Measurements from ENCODE around the gene INVS.
"Not testable (repeated sequence)": the region's sequence is repeated elsewhere in the genome, so short reads cannot be mapped to it uniquely, and the experiment has no call there.

The INVS gene

GRCh38 chr9:100202806-100203205, 103.8 kb downstream of the INVS start:
- no peak for DNase-seq

DNA sequence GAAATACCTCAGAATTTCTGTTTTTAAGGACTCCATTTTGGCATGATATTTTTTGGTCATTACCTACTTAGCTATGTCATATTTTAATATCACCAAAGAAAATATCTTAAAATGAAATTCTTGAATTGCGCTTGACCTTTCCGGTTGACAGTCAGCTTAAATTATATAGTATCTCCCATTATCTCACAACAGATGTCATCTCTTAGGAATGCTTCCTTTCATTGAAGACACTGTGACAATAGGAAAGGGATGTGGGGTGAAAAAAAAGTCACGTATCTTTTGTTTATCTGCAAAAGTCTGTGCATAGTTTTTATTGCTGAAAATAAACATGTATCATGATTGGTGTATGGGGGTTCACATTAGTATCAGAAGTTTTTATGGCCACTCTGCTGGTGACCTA, 105.8 kb downstream of the INVS start:
- DNase-seq, result no peak

DNA sequence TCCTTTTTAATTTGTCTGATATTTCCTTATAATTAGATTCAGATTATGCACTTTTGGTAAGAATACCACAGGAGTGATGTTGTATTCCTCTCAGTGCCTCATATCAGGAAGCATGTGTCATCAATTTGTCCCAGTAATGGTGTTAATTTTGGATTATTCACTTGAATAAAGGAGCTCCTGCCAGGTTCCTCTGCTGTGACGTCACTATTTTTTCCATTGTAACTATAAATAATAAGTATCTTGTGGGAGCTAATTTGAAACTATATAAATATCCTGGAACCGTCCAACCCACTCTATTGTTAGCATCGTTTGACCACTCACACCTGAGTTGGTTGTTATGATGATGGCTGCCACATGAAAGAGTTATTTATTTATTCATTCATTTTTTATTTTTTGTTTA, 107.9 kb downstream of the INVS start:
- DNase-seq, result no peak

- DNase-seq, result no peak
Measured at GRCh38 chr9:100208673-100209072, 109.6 kb downstream of the INVS start.

DNA sequence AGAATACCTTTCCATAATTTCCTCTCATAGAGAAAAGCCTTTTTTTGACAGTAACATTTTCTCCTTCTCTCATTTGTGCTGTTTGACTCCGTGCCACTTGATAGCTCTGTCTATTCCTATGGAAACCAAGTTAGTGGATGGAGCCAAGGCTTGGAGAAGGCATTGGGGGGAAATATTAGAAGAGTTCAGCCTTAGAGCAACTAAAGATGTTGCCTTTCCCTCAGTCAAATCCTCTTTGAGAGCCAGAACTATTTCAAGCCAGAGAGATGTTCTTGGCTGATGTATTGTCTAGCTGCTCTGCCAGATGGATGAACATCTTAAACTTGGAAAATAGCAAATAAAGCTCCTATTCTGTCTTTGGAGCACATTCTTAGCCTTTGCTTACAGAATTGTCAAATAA, 112.4 kb downstream of the INVS start:
- no peak for DNase-seq

DNA sequence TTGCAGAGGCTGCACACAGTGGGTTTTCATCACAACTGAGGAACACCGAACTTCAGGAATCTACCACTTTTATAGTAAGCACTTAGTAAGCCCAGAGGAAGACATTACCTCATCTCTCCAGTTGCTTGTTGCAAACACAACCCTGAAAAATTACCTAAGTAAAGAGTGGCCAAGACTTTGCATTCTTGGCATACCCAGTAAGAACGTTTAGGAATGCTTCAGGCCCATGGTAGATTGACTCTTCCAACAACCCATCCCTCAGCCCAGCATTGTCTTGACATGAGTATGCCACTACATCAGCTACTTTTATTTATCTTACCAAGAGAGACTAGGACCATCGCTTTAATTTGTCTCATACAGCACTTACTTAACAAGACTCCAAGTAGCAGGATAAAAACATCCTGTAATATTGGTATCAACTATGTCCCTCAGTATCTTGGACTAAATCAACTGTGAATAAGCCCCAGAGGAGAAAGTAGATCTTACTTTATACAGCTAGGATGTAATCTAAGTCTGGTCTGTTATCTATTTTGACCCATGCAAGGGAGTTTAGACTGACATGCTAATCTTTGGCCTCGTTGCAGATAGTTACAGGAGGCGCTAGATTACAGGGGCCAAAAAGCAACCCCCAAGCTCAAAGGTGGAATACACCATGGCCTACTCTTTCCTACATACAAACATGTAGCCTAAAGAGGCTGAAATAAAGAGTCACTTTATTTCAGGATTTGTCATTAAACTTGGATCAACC, 114.9 kb downstream of the INVS start:
- no peak for DNase-seq

DNA sequence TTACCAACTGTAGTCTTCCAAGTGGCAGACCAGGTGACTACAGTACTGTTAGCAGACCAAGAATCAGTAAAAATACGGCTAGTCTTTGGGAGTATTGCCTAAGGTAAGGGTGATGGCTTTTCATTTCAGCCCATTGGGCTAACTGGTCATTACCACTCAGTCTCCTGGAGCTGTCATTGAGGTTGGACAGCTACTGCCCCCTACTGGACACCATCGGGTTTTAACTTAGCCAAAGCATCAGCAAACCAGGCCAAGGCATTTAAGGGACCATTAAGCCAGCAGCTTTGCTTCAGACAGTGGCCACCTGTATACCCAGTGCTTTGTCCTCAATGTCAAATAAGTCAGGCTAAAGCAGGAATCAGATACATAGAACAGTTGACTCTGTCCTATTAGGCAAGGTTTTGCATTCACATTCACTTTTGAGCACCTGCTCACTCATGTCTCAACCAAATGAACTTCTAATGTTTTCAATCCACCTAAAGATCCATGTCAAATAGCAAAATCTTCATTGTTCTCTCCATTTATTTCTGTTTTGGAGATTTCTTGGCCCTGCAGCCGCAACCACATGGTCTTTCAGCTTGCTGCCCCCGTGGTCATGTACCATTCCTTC, 117.2 kb downstream of the INVS start:
- no peak for DNase-seq

GRCh38 chr9:100217536-100217935, 118.5 kb downstream of the INVS start:
- no peak for DNase-seq

DNA sequence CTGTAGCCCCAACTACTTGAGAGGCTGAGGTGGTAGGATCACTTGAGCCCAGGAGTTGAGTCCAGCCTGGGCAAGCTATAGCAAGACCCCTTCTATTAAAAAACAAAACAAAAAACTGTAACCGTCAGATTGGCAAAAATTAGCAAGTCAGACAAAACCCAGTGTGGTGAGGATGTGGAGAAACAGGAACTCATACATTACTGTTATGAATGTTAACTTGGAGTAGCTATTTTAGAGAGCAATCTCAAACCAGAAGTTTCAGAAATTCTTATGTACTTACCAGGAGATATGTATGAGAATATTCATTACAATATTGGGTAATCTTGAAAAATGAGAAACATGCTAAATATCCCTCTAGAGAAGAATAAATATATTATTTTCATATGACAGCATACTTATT, 120.3 kb downstream of the INVS start:
- no peak for DNase-seq

DNA sequence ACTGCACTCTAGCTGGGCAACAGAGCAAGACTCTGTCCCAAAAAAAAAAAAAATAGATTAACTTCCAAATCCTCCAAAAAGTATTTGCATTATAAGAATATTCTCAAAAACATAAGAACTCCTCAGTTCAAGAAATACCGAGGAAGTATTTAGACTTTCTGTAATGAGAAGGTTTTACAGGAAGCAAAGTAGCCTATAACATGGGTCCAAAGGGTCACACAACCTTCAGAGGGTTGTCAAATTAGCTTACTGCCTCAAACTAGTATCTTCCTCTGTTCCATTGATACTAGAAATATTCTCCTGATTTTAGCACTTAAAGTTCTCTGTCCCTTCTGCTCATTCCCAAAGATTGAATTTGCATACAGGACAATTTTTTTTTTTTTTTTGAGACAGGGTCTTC, 121.9 kb downstream of the INVS start:
- no peak for DNase-seq

DNA sequence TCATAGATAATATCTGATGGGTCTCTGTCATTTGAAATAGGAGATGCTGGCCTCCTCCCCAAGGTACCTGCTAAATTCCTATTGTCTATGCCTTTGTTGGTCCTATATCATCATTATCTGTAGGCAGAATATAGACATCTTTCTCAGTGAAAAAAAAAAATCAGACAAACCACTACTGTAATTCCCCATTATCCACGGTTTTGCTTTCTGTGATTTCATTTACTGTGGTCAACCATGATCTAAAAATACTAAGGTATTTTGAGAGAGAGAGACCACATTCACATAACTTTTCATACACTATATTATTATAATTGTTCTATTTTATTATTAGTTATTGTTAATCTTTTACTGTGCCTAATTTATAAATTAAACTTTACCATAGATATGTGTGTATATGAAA, 122.5 kb downstream of the INVS start:
- no peak for DNase-seq

DNA sequence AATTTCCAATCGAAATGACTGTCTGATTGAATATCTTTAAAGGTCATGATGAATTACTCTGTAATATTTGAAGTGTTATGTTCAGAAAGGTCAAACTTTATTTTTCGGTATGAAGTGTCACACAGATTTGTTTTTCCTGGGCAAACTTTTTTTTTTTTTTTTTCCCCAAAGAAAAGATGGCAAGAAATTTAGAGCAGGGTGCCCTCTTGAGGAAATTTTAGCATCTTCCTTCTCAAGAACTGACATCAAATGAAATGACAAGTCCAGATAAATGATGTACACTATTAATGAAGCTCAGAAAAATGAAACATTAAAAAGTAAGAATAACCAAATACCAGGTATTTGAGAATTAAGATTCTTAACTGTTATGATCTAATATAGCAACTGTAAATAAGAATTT, 123.6 kb downstream of the INVS start:
- DNase-seq, result no peak

GRCh38 chr9:100227636-100228035, 128.6 kb downstream of the INVS start:
- no peak for DNase-seq

- DNase-seq, result no peak
Measured at GRCh38 chr9:100228352-100228869, 129.4 kb downstream of the INVS start.

DNA sequence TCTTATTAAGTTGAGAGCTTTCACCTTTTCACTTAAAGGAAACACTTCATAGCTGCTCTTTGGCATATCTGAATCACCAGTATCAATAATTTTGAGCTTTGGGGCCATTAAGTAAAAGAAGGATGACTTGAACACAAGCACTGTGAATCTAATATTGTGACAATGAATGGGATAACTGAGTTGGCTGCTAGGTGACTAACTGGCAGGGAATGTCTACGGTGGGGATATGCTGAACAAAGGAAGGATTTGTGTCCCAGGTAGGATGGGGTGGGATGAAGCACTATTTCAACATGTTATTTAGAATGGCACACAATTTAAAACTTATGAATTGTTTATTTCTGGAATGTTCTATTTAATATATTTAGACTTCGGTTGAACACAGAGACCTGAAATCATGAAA, 130.1 kb downstream of the INVS start:
- DNase-seq, result no peak

- no peak for DNase-seq
Measured at GRCh38 chr9:100229561-100229960, 130.5 kb downstream of the INVS start.

GRCh38 chr9:100236986-100237385, 137.9 kb downstream of the INVS start:
- DNase-seq, result not testable (repeated sequence)

DNA sequence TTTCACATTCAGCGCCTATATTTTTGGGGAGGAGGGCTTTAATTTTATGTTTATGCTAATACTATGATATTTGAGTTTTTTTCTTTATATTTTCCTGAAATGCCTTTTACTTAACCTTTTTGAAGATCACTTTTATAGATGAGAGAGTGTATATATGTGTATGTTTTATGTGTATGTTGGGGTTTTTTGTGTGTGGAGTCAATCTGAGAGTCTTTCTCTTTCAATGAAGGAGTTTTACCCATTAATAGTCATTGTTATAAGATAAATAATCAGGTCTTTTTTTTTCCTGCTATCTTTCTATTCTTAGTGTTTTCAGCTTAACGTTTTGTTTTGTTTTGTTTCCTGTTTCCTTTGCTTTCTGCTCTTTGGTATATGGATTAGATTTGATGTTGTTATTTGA, 141.5 kb downstream of the INVS start:
- no peak for DNase-seq

GRCh38 chr9:100267211-100267610, 168.2 kb downstream of the INVS start:
- no peak for DNase-seq

DNA sequence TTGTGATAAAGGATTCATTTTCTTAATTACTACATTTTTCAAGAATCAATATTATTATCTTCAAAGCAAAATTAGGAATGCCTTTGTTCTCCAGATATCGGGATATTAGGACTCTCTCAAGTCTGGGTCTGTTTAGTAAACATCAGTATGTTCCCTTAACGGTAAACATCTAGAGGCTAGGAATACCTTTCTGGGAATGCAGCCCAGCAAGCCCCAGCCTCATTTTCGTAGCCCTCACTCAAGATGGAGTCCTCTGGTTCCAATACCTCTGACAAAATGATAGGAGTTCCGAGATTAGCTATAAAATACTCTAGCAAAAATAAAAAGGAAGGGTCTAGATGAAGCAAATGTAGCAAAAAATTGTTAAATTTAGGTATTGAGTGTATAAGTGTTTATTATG, 169.2 kb downstream of the INVS start:
- DNase-seq, result no peak

- DNase-seq, result no peak
Measured at GRCh38 chr9:100269656-100270055, 170.6 kb downstream of the INVS start.

GRCh38 chr9:100277166-100277979, 178.3 kb downstream of the INVS start:
- DNase-seq, result no peak

DNA sequence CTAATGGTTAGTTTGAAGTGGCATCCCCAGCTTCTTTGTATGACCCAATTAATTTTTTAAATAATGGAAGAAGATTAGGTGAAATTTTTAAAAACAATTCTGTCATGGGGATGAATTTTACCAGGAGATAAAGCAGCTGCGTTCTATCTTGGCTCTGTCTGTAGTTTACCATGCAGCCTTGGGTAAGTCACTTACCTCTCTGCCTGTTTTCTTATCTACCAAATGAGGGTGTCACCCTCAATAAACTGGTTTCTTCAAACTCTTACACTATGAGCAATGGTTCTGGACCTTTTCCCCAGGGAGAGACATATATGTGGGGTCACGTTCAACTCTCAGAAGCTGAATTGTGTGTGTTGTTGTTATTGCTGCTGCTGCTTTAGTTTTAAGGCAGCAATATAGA, 182.0 kb downstream of the INVS start:
- no peak for DNase-seq

Measured in SHP77 (cell line).